SW480 (cell line): ENCODE data around the gene LFNG.
A peak's percentile ranks its signal among the peaks of the same experiment; 100 is the strongest.

ENCODE experiments used
- DNase-seq: peaks from one replicate; pipeline ENCODE4 v3.0.0-alpha.2; 2016; ENCODE audit warnings: low spot score

The LFNG gene, protein sequence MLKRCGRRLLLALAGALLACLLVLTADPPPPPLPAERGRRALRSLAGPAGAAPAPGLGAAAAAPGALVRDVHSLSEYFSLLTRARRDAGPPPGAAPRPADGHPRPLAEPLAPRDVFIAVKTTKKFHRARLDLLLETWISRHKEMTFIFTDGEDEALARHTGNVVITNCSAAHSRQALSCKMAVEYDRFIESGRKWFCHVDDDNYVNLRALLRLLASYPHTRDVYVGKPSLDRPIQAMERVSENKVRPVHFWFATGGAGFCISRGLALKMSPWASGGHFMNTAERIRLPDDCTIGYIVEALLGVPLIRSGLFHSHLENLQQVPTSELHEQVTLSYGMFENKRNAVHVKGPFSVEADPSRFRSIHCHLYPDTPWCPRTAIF

GRCh38 chr7:2519119-2519930 is at the start of gene LFNG:
LFNG (plus strand) TSS chr7:2519774; CDS start chr7:2519862, 88 bp downstream.
- peak; percentile 95 for DNase-seq

- no peak for DNase-seq
Measured at GRCh38 chr7:2470204-2471021, 49.2 kb upstream of the LFNG start.

DNA sequence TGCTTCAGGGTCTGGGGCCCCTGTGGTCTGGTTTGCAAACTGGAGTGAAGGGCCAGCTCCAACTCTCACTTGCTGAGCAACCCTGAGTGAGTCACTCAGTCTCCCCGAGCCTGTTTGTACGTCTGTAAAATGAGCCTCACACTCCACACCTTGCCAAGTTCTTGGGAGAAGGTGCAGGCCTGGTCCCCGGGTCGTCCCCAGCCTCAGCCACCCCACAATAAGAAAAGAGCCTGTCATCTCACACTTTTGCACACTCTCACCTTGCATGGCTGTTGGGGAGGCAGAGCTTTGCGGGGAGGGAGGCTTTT is 48.6 kb upstream of the LFNG start:
- no peak for DNase-seq

DNA sequence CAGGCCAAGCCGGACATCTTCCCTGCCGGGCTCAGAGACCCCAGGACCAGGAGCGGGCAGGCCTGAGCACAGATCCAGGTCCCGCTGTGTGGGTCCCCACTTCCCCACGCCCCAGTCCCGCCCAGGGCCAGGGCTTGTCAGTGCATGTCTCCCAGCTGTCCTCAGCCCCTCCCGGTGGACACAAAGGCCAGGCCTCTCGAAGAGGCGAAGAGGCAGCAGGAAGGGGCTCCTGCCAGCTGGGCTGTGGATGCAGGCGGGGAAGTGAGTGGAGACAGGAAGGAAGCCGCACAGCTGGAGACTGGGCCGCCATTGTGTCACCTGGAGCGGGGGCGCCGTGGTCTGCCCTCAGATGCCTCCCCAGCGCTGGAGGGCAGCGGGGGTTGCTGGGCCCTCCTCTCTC is 48.2 kb upstream of the LFNG start:
- DNase-seq, result no peak

DNA sequence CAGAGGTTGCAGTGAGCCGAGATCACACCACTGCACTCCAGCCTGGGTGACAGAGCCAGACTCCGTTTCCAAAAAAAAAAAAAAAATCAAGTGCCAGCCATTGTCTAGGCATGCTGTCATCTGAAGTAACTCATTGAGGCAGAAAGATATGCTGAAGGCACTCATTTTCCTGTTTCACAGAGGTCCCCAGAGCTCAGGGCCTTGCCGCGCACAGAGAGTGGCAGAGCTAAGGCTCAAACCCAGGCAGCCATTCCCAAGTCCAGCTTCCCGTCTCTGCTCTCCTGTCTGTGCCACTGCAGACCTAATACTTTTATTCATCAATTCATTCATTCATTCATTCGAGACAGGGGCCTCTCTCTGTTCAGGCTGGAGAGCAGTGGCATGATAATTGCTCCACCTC is 46.8 kb upstream of the LFNG start:
- DNase-seq, result no peak

GRCh38 chr7:2473496-2474180 is 45.9 kb upstream of the LFNG start:
- no peak for DNase-seq

GRCh38 chr7:2474224-2474623 is 45.4 kb upstream of the LFNG start:
- DNase-seq, result no peak

DNA sequence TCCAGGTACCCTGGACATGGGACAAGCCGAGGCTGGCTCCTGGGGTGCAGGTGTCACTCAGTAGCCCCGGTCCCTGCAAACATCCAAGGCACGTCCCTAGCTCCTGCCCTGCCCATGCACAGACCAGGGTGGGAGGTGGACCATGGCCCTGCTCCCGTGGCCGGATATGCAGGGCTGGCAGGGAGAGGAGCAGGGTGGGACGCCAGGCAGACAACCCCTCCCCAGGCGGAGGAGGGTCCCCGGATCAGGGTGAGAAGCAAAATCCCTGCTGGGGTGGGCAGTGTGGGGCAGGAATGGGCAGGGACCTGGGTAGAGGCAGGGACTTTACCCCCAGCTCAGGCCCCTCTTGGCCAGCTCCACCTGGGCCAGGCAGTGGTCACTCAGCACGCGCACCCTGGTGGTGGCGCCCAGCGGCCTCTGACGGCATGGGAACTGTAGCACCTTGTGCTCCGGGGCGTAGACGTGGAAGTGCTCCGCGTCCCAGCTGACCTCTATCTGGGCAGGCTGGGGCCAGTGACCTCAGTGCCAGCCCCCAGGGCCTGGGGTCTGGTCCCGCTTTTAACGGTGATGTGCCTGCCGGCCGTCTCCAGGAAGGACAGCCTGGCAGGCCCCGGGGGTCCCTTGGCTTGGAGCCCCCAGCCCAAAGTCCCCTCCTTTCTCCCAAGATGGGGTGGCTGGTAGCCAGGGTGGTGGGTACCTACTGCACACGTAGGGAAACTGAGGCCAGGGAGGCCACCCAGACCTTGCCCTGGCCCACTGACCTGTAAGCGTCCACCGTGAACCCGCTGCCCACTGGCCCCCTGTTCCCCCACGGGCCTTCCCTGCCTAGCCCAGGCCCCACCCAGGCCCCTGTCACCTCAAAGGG is 44.5 kb upstream of the LFNG start:
- no peak for DNase-seq

DNA sequence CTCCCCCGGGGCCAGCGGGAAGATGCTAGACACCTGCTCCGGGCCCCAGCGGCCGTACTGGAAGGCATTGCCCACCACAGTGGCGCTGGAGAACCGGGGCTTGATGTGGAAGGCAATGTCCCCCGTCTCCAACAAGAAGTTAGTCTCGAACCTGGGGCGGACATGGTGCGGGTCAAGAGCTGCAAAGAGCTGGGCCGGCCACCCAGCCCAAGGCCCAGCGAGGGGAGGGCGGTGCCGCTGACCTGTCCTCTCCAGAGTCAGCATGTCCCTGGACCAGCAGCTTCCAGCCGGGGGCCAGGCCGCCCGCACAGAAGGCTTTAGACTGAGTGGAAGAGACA is 43.9 kb upstream of the LFNG start:
- no peak for DNase-seq

- no peak for DNase-seq
Measured at GRCh38 chr7:2476298-2476697, 43.3 kb upstream of the LFNG start, which contains the start of gene GRIFIN. GRIFIN (minus strand) TSS chr7:2476398; CDS start chr7:2476383, 15 bp downstream.

GRCh38 chr7:2476776-2477446 is 42.7 kb upstream of the LFNG start:
- no peak for DNase-seq

DNA sequence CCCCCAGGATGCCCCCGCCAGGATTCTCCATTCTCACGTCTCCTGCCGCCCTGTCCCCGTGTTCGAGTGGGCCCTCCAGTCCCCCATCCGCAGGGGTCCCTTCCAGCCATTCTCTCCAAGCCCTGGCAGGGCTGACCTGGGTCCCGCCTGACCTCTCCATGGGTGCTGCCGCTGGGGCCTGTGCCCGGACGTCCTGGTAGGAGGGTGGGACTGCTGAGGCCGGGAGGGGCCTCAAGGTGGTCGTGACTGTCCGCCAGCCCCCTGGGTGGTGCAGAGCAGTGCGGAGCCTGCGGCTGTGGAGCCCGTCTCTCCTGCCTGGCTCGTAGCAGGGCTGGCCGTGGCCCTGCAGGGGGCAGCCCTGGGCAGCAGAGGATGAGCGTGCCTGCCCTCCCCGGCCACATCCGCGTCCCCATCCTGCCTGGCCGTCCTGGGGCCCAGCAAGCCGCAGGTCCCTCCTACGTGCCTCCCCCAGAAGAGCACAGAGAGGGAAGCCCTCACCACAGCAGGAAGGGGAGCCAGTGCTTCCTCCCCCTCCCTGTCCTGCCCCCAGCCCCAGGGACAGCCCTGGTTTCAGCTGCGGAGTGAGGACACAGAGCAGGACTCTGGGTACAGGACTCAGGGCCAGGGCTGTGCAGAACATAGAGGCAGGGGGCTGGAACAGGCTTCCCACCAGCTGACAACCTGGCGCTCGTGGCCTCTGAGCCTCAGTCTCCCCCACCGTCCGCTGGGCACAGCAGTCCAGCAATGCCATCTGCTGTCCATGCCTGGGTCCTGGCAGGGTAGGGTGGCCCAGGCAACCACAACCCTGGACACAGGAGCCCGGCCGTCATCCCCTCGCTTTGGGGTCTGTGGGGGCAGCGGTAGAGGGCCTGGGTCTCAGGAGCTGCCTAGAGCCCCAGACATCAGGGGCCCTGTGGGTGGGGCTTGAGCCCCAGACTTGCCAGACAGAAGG is 41.9 kb upstream of the LFNG start:
- DNase-seq, result peak; percentile 75

- peak; percentile 81 for DNase-seq
Measured at GRCh38 chr7:2478399-2478785, 41.2 kb upstream of the LFNG start.

GRCh38 chr7:2478800-2479199 is 40.8 kb upstream of the LFNG start:
- no peak for DNase-seq

GRCh38 chr7:2479276-2480069 is 40.1 kb upstream of the LFNG start:
- no peak for DNase-seq

DNA sequence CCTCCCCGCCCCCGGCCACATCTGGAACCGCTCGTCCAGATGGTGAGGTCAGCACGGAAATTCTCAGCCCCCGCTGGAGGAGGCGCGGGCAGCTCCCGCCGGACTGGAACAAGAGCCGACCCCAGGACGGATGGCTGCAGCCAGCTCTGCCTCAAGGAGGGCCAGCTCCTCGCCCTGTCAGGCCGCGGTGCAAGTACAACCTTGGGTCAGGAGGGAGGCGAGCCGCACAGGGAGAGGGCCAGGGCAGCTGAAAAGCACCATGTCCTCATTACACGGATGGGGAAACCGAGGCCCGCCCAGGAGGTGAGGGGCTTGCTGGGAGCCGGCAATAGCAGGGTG is 39.5 kb upstream of the LFNG start:
- no peak for DNase-seq

DNA sequence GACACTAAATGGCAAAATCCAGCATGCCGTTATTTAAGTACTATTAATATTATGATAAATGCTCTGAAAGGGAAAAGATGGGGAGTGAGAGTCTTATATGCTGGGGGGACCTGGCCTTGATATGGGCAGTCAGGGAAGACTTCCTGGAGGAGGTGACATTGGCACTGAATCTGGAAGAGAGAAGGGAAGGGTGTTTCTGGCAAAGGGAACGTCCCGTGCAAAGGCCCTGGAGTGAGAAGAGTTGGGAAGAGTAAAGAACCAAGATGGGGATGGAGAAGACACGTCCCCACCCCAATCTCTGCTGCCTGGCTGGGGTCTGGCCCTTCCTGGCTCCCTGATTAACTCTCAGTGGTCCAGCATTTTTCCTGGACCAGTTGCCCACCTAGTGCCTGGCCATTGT is 38.4 kb upstream of the LFNG start:
- no peak for DNase-seq

DNA sequence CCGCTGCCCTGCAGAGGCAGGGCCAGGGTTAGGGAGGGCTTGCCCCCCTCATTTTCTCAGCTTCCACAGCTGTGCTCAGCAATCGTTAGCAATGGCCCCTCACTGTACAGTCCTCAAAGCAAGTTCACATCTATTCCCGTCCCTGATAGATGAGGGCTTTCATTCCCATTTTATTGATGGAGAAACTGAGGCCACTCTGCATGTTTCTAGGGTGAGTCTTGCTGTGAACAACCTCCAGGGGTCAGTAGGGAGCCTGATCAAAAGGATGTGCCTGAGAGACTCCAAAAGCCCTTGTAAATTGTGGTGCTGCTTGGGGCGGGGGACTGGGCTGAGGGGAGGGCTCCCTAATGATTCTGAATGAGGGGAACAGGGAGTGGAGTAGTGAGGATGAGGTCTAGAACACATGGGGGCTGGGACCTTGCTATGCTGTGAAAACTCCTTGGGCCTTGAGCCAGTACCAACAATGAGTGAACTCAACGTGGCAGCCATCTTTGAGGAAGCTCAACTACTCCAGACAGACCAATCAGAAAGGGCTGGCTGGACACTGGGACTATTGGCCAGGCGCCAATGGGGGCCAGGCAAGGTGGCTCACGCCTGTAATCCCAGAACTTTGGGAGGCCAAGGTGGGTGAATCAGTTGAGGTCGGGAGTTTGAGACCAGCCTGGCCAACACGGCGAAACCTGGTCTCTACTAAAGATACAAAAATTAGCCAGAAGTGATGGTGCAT is 36.7 kb upstream of the LFNG start:
- DNase-seq, result no peak
